ENCODE results near the gene TNFRSF9. TPM values are rescaled to one million over a fixed set of nuclear protein-coding genes. Genes with fewer than 3 reads are reported as not detected.

Gene TNFRSF9
- total and polyA plus RNA-seq, 2 of the 8 experiments (the other 6 are each of a cell fraction or from before 2014, with no cell fraction given) = not detected

GRCh38 chr1:7956218-7957032 lies 15.8 kb upstream of the TNFRSF9 start:
- no peak overlapping the region for H3K9ac ChIP-seq (replicated peaks in 1 of 4; ENCODE audit: extremely low read depth in 1 of 4, low read depth in 3 of 4, low read length in 3 of 4)
- no peak overlapping the region for H4K91ac ChIP-seq (replicated peaks; ENCODE audit: insufficient read length, low read length)
- H3K4me2 ChIP-seq (ENCODE audit: insufficient read depth in 1 of 2, low read depth in 2 of 2, low read length in 2 of 2) = no peak overlapping the region
- no peak for FAIRE-seq
- H4K5ac ChIP-seq (ENCODE audit: insufficient read length, low read depth, low read length) = no peak overlapping the region
- no peaks in the 10 kb centered on the region for H3K27me3 ChIP-seq (replicated peaks in 1 of 4; ENCODE audit: control insufficient read depth in 3 of 4, extremely low read depth in 1 of 4, insufficient read depth in 3 of 4, low read length in 3 of 4)
- no peak overlapping the region for H2BK20ac ChIP-seq (ENCODE audit: low read length)
- no peaks in the 10 kb centered on the region for H3K79me1 ChIP-seq (ENCODE audit: low read depth, low read length)
- no peak overlapping the region for H2BK12ac ChIP-seq (ENCODE audit: low read depth, low read length)
- H3K27ac ChIP-seq (ENCODE audit: low read depth, low read length) = no peak overlapping the region
- H2AK5ac ChIP-seq (ENCODE audit: low read depth, low read length) = no peak overlapping the region
- H2AFZ ChIP-seq (ENCODE audit: low read length) = no peak overlapping the region
- TF ChIP-seq SAP30 (IDR thresholded peaks at IDR 0.05; ENCODE audit: insufficient read depth, insufficient replicate concordance, low read length) = no peak
- ChIA-PET POLR2A (ENCODE audit: partially characterized antibody) (interaction anchor here (0.7 kb wide), 1 partner anchor 24 kb away, joined by 3 read pairs; no protein-coding TSS in a partner anchor), CTCF (ENCODE audit: partially characterized antibody) (interaction anchor here (0.6 to 1.2 kb wide), 3 partner anchors 19 to 396 kb away, joined by 3 to 4 read pairs (median 3); no protein-coding TSS in a partner anchor)
- no peak overlapping the region for H3K18ac ChIP-seq (ENCODE audit: extremely low read depth, low read length)
- no peak overlapping the region for H2BK5ac ChIP-seq (ENCODE audit: low read depth, low read length)
- peaks cover 0 to 3% of the 10 kb centered on the region in 2 experiments; a peak in 1 of 4 replicates for H3K9me3 ChIP-seq (ENCODE audit: insufficient read depth in 2 of 2, low read depth in 1 of 2, low read length in 1 of 2)
- H3K4me3 ChIP-seq (ENCODE audit: extremely low read depth in 1 of 4, insufficient read depth in 2 of 4, low read depth in 3 of 4, low read length in 4 of 4) = no peak overlapping the region
- H3K14ac ChIP-seq (ENCODE audit: insufficient read length) = no peak overlapping the region
- WGBS, 2 experiments (ENCODE audit: extremely low coverage in 1 of 2, insufficient coverage in 1 of 2, insufficient read length in 1 of 2, insufficient replicate concordance in 2 of 2, low coverage in 1 of 2, low lambda C conversion rate in 2 of 2, missing lambda C conversion rate in 1 of 2) = 86% methylated on average over 10 of the region's 10 CpGs; no CpG with 5 or more reads in 1 of the 2 experiments
- H2BK120ac ChIP-seq (replicated peaks; ENCODE audit: low read depth, low read length) = no peak overlapping the region
- H4K8ac ChIP-seq (ENCODE audit: extremely low read depth, insufficient read depth, low read length) = no peak overlapping the region
- DNase-seq (ENCODE audit: low read depth in 1 of 2, low spot score in 2 of 2) = no peak
- H2BK15ac ChIP-seq (ENCODE audit: low read length) = no peak overlapping the region
- H4K20me1 ChIP-seq (replicated peaks in 1 of 2; ENCODE audit: control insufficient read depth in 1 of 2, insufficient read depth in 2 of 2, low read length in 2 of 2) = no peaks in the 10 kb centered on the region
- no peaks in the 10 kb centered on the region for H3K23me2 ChIP-seq (ENCODE audit: low read depth, low read length)
- H3K4ac ChIP-seq (replicated peaks; ENCODE audit: insufficient read length, low read depth, low read length) = no peak overlapping the region
- H3K23ac ChIP-seq (ENCODE audit: insufficient read length) = no peak overlapping the region
- no peaks in the 10 kb centered on the region for H3K79me2 ChIP-seq (ENCODE audit: control insufficient read depth in 1 of 2, insufficient read depth in 2 of 2, low read length in 2 of 2)
- no peaks in the 10 kb centered on the region for H3K36me3 ChIP-seq (ENCODE audit: control insufficient read depth in 2 of 4, insufficient read depth in 4 of 4, low read length in 3 of 4)
- peaks cover 0 to 2% (median 0%) of the 10 kb centered on the region in 4 experiments; a peak in 1 of 7 replicates for H3K4me1 ChIP-seq (replicated peaks in 1 of 4; ENCODE audit: control insufficient read depth in 3 of 4, insufficient read depth in 4 of 4, low read length in 3 of 4)
- no peak overlapping the region for H3K56ac ChIP-seq (replicated peaks; ENCODE audit: insufficient read length, low read depth, low read length)

Measured in H1 (cell line).